Measurements from ENCODE around the gene ZNF428. TPM values are rescaled to one million over a fixed set of nuclear protein-coding genes. Genes with fewer than 3 reads are reported as not detected.
"Not testable (repeated sequence)": the region's sequence is repeated elsewhere in the genome, so short reads cannot be mapped to it uniquely, and the experiment has no call there.

Gene ZNF428
- total and polyA plus RNA-seq, 11 donors = 25.1 to 64.5 (median 31.3) TPM

GRCh38 chr19:43589678-43590077 is 29.8 kb downstream of the ZNF428 start:
- DNase-seq = no peak
- H3K27me3 ChIP-seq = no peaks in the 10 kb centered on the region
- peaks cover 0 to 85% (median 54%) of the 10 kb centered on the region in 9 donors for H3K36me3 ChIP-seq
- H3K27ac ChIP-seq = no peak overlapping the region
- H3K4me3 ChIP-seq = no peak overlapping the region
- peaks cover 2 to 16% (median 12%) of the 10 kb centered on the region in 12 donors for H3K4me1 ChIP-seq
- no peak for ATAC-seq
- intact Hi-C loops (cut with DNase I) = loop anchor here in 1 of 10 donors (10.0 kb wide), 2 partner anchors 55 to 65 kb away; partner anchors contain the start of gene ZNF575
- no peak for TF ChIP-seq CTCF (IDR thresholded peaks at IDR 0.05)
- no peak for TF ChIP-seq POLR2A (IDR thresholded peaks at IDR 0.05)
- no peaks in the 10 kb centered on the region for H3K9me3 ChIP-seq
- 83 to 87% (median 85%) methylated on average over 6 of the region's 6 CpGs for WGBS, 4 donors

- Histone ChIP-seq H3K4me3 (no peak overlapping the region), H3K4me1 (peaks cover 0 to 12% (median 9%) of the 10 kb centered on the region in 12 donors), H3K36me3 (peaks cover 0 to 82% (median 53%) of the 10 kb centered on the region in 9 donors), H3K9me3 (no peaks in the 10 kb centered on the region), H3K27me3 (no peaks in the 10 kb centered on the region), H3K27ac (no peak overlapping the region)
- WGBS, 4 donors = 87 to 88% (median 88%) methylated on average over 5 of the region's 5 CpGs
- no peak for ATAC-seq
- TF ChIP-seq CTCF (IDR thresholded peaks at IDR 0.05) = no peak
- no peak for TF ChIP-seq POLR2A (IDR thresholded peaks at IDR 0.05)
- no peak for DNase-seq
- intact Hi-C loops (cut with DNase I) = no loop called here
Measured at GRCh38 chr19:43589277-43589676, 30.2 kb downstream of the ZNF428 start.

- Histone ChIP-seq H3K4me1 (peaks cover 0 to 12% (median 0%) of the 10 kb centered on the region in 12 donors), H3K36me3 (peaks cover 0 to 60% (median 30%) of the 10 kb centered on the region in 9 donors)
- intact Hi-C loops (cut with DNase I); H3K4me3 ChIP-seq; ATAC-seq; DNase-seq; H3K9me3 ChIP-seq; H3K27me3 ChIP-seq; H3K27ac ChIP-seq: not testable (repeated sequence)
- WGBS, 4 donors = 96 to 98% (median 97%) methylated on average over 3 of the region's 3 CpGs
Measured at GRCh38 chr19:43587029-43587428, 32.4 kb downstream of the ZNF428 start.

- H3K27ac ChIP-seq = no peak overlapping the region
- H3K36me3 ChIP-seq = peaks cover 0 to 54% (median 24%) of the 10 kb centered on the region in 9 donors
- peaks cover 0 to 19% (median under 1%) of the 10 kb centered on the region in 12 donors for H3K4me1 ChIP-seq
- 69 to 91% (median 88%) methylated on average over 2 of the region's 2 CpGs for WGBS, 4 donors
- no peak overlapping the region for H3K4me3 ChIP-seq
- intact Hi-C loops (cut with DNase I) = no loop called here
- ATAC-seq (no peak), DNase-seq (no peak)
- TF ChIP-seq POLR2A (IDR thresholded peaks at IDR 0.05) (no peak), CTCF (IDR thresholded peaks at IDR 0.05) (no peak)
- H3K9me3 ChIP-seq = no peaks in the 10 kb centered on the region
- H3K27me3 ChIP-seq = no peaks in the 10 kb centered on the region
Measured at GRCh38 chr19:43586346-43586745, 33.1 kb downstream of the ZNF428 start.

- Histone ChIP-seq H3K36me3 (peaks cover 0 to 38% (median 9%) of the 10 kb centered on the region in 9 donors), H3K27me3 (no peaks in the 10 kb centered on the region), H3K4me3 (no peak overlapping the region), H3K4me1 (peaks cover 0 to 30% (median 5%) of the 10 kb centered on the region in 12 donors), H3K9me3 (no peaks in the 10 kb centered on the region), H3K27ac (peak overlapping the region in 1 of 12 donors; percentile 49)
- intact Hi-C loops (cut with DNase I) = no loop called here
- TF ChIP-seq POLR2A (IDR thresholded peaks at IDR 0.05) (no peak), CTCF (IDR thresholded peaks at IDR 0.05) (no peak)
- ATAC-seq (no peak), DNase-seq (no peak)
- 92 to 100% (median 100%) methylated on average over 1 of the region's 1 CpG for WGBS, 4 donors
Measured at GRCh38 chr19:43584484-43584883, 34.9 kb downstream of the ZNF428 start.

Measured in heart left ventricle (tissue), 16 donors.